ENCODE data around the gene DGKB. TPM values are rescaled to one million over a fixed set of nuclear protein-coding genes. Genes with fewer than 3 reads are reported as not detected.

DGKB gene
- total RNA-seq, 5 donors from 2014 or later (not counting 1 experiment from before 2014, with no cell fraction given) = not detected

DNA sequence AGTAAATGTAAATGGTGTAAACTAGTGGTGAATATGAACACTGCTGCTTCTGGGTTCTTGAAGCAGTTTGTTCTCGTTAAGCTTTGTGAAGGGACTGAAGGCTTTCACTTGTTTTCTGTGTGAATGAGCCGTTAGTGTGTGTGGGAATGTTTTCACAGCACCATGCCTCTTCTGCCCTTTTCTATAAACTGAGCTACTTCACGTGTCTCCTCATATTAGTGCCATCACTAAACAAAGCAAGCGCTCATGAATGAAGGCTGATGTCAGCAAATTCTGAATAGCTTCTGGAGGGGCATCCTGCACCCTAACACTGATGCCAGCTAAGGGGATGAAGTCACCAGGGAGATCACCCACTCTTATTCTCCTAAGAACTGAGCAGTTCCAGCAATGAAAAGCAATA lies 707.5 kb downstream of the DGKB start:
- Histone ChIP-seq H3K4me1 (ENCODE audit: control insufficient read depth in 1 of 2, extremely low read depth in 1 of 2, insufficient read depth in 2 of 2, low read length in 2 of 2) (no peaks in the 10 kb centered on the region), H3K27me3 (replicated peaks in 1 of 2; ENCODE audit: control insufficient read depth in 2 of 2, extremely low read depth in 1 of 2, insufficient read depth in 2 of 2, low read length in 1 of 2) (no peaks in the 10 kb centered on the region), H3K27ac (ENCODE audit: low read length) (no peak overlapping the region), H3K4me3 (ENCODE audit: control insufficient read depth in 1 of 2, extremely low read depth in 1 of 2, low read length in 1 of 2) (no peak overlapping the region), H3K36me3 (ENCODE audit: control insufficient read depth in 2 of 2, extremely low read depth in 1 of 2, insufficient read depth in 1 of 2, low read length in 1 of 2) (no peaks in the 10 kb centered on the region), H3K9me3 (no peaks in the 10 kb centered on the region)
- CTCF ChIA-PET = no interaction called here
- Mint-ChIP-seq H3K4me1 (no peaks in the 10 kb centered on the region), H3K27me3 (no peaks in the 10 kb centered on the region), H3K4me3 (no peak overlapping the region), H3K36me3 (no peaks in the 10 kb centered on the region), H3K9me3 (peaks cover 0 to 6% (median 0%) of the 10 kb centered on the region in 3 donors), H3K27ac (no peak overlapping the region)
- 100% methylated on average over 1 of the region's 4 CpGs for WGBS (ENCODE audit: insufficient coverage)
- no peak for ATAC-seq (replicated peaks in 1 of 4)
- DNase-seq = no peak
- POLR2A ChIA-PET = no interaction called here

DNA sequence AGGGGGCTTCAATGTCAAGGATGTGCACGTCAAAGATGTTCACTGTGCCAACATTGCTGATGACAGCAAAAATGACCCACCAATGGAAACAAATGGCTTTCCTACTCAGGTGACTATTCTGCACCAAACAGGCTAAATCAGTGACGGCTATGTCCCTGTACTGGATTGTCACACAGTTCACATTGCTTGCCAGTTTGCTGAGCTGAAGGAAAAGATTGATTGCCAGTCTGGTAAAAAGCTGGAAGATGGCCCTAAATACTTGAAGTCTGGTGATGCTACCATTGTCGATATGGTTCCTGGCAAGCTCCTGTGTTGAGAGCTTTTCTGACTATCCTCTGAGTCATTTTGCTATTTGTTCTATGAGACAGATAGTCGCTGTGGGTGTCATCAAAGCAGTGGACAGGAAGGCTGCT lies 710.9 kb downstream of the DGKB start:
- ATAC-seq (replicated peaks in 1 of 4) (no peak), DNase-seq (no peak)
- no peaks in the 10 kb centered on the region for H3K27me3 ChIP-seq (replicated peaks in 1 of 2; ENCODE audit: control insufficient read depth in 2 of 2, extremely low read depth in 1 of 2, insufficient read depth in 2 of 2, low read length in 1 of 2)
- no peaks in the 10 kb centered on the region for H3K9me3 ChIP-seq
- no peaks in the 10 kb centered on the region for H3K4me1 ChIP-seq (ENCODE audit: control insufficient read depth in 1 of 2, extremely low read depth in 1 of 2, insufficient read depth in 2 of 2, low read length in 2 of 2)
- Mint-ChIP-seq H3K9me3 (peaks cover 6 to 10% (median 7%) of the 10 kb centered on the region in 3 donors), H3K27ac (no peak overlapping the region), H3K36me3 (no peaks in the 10 kb centered on the region), H3K4me3 (no peak overlapping the region), H3K27me3 (no peaks in the 10 kb centered on the region), H3K4me1 (no peaks in the 10 kb centered on the region)
- H3K36me3 ChIP-seq (ENCODE audit: control insufficient read depth in 2 of 2, extremely low read depth in 1 of 2, insufficient read depth in 1 of 2, low read length in 1 of 2) = no peaks in the 10 kb centered on the region
- ChIA-PET POLR2A (no interaction called here), CTCF (no interaction called here)
- H3K4me3 ChIP-seq (ENCODE audit: control insufficient read depth in 1 of 2, extremely low read depth in 1 of 2, low read length in 1 of 2) = no peak overlapping the region
- 88% methylated on average over 3 of the region's 4 CpGs for WGBS (ENCODE audit: insufficient coverage)
- H3K27ac ChIP-seq (ENCODE audit: low read length) = no peak overlapping the region

DNA sequence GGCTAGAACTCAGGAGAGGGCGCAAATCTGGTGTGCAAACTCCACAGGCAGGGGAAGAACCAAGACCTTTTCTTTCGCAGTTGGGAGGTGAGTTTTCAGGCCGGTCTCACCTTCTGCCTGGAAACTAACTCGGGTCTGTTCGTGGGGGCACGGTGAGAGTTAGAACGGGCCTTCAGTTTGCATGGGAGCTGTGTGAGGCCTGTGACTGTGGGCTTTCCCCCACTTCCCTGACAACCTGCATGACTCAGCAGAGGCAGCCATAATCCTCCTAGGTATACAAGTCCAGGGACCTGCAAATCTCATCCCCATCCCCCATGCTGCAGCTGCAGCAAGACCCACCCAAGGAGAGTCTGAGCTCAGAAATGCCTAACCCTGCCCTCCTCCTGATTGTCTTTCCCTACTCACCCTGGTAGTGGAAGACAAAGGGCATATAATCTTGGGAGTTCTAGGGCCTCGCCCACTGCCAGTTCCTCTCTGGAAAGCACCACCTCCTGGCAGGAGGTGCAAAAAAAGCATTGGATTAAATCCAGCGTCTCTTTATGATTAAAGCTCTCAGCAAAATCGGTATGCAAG lies 718.2 kb downstream of the DGKB start:
- Histone ChIP-seq H3K9me3 (no peaks in the 10 kb centered on the region), H3K4me3 (ENCODE audit: control insufficient read depth in 1 of 2, extremely low read depth in 1 of 2, low read length in 1 of 2) (no peak overlapping the region), H3K36me3 (ENCODE audit: control insufficient read depth in 2 of 2, extremely low read depth in 1 of 2, insufficient read depth in 1 of 2, low read length in 1 of 2) (no peaks in the 10 kb centered on the region), H3K4me1 (ENCODE audit: control insufficient read depth in 1 of 2, extremely low read depth in 1 of 2, insufficient read depth in 2 of 2, low read length in 2 of 2) (no peaks in the 10 kb centered on the region), H3K27ac (ENCODE audit: low read length) (no peak overlapping the region), H3K27me3 (replicated peaks in 1 of 2; ENCODE audit: control insufficient read depth in 2 of 2, extremely low read depth in 1 of 2, insufficient read depth in 2 of 2, low read length in 1 of 2) (peaks cover 0 to 6% of the 10 kb centered on the region in 2 experiments)
- H3K4me3 Mint-ChIP-seq = no peak overlapping the region
- ATAC-seq (replicated peaks in 1 of 4) = no peak
- no peak overlapping the region for H3K27ac Mint-ChIP-seq
- H3K9me3 Mint-ChIP-seq = peaks cover 5 to 14% (median 7%) of the 10 kb centered on the region in 3 donors
- CTCF ChIA-PET = no interaction called here
- no peak for DNase-seq
- no peaks in the 10 kb centered on the region for H3K4me1 Mint-ChIP-seq
- peaks cover 0 to 3% of the 10 kb centered on the region in 2 donors for H3K27me3 Mint-ChIP-seq
- 100% methylated on average over 3 of the region's 10 CpGs for WGBS (ENCODE audit: insufficient coverage)
- POLR2A ChIA-PET = interaction anchor here in 1 of 2 donors (0.5 kb wide), 1 partner anchor 16 kb away, joined by 4 read pairs; no protein-coding TSS in a partner anchor
- no peaks in the 10 kb centered on the region for H3K36me3 Mint-ChIP-seq

DNA sequence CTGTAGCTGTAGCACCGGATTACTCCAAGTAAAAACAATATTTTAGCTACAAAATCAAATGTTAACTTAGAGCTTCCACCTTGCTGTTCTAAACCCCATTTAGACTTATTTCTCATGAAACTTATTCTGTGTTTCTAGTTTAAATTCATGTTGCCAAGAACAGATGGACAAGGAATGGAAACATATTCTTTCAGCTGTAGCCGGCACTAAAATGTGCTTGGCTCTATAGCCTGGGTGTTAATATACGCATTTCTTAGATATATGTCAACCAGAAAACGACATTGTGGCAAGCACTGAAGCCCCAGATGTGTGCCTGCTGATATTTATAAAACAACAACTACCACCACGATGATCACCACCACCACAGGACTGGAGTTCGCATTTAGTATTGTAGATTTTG lies 722.8 kb downstream of the DGKB start:
- H3K27me3 ChIP-seq (replicated peaks in 1 of 2; ENCODE audit: control insufficient read depth in 2 of 2, extremely low read depth in 1 of 2, insufficient read depth in 2 of 2, low read length in 1 of 2) = peaks cover 0 to 6% of the 10 kb centered on the region in 2 experiments
- H3K27ac Mint-ChIP-seq = no peak overlapping the region
- no peaks in the 10 kb centered on the region for H3K4me1 ChIP-seq (ENCODE audit: control insufficient read depth in 1 of 2, extremely low read depth in 1 of 2, insufficient read depth in 2 of 2, low read length in 2 of 2)
- no peaks in the 10 kb centered on the region for H3K9me3 ChIP-seq
- no peaks in the 10 kb centered on the region for H3K9me3 Mint-ChIP-seq
- H3K4me3 Mint-ChIP-seq = no peak overlapping the region
- H3K27ac ChIP-seq (ENCODE audit: low read length) = no peak overlapping the region
- no peaks in the 10 kb centered on the region for H3K4me1 Mint-ChIP-seq
- WGBS (ENCODE audit: insufficient coverage) = 85% methylated on average over 2 of the region's 6 CpGs
- ATAC-seq (replicated peaks in 1 of 4) = no peak
- no peak for DNase-seq
- H3K27me3 Mint-ChIP-seq = peaks cover 0 to 3% of the 10 kb centered on the region in 2 donors
- CTCF ChIA-PET = no interaction called here
- H3K36me3 ChIP-seq (ENCODE audit: control insufficient read depth in 2 of 2, extremely low read depth in 1 of 2, insufficient read depth in 1 of 2, low read length in 1 of 2) = no peaks in the 10 kb centered on the region
- no peak overlapping the region for H3K4me3 ChIP-seq (ENCODE audit: control insufficient read depth in 1 of 2, extremely low read depth in 1 of 2, low read length in 1 of 2)
- H3K36me3 Mint-ChIP-seq = no peaks in the 10 kb centered on the region
- POLR2A ChIA-PET = no interaction called here

DNA sequence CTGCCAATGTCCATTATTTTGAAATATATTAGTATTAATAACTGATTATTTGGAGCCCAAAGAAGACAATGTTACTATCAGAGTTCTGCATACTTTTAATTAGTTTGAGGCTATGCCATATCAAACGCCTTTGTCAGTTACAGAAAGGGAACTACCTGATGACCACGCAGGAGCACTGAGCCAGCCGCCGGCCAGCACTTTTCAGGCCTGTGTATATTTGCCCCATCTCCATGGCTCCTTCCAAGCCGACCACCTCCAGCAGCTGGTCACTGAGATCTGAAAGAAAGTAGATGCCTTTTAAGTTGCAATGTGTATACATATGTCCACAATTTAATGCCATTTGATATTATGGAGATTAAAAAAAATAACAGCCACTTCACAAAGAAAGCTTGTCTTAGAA lies 724.7 kb downstream of the DGKB start:
- H3K4me1 ChIP-seq (ENCODE audit: control insufficient read depth in 1 of 2, extremely low read depth in 1 of 2, insufficient read depth in 2 of 2, low read length in 2 of 2) = no peaks in the 10 kb centered on the region
- Mint-ChIP-seq H3K9me3 (peaks cover 0 to 4% (median 0%) of the 10 kb centered on the region in 3 donors), H3K36me3 (no peaks in the 10 kb centered on the region), H3K27me3 (peaks cover 0 to 3% of the 10 kb centered on the region in 2 donors), H3K27ac (no peak overlapping the region), H3K4me1 (no peaks in the 10 kb centered on the region), H3K4me3 (no peak overlapping the region)
- H3K4me3 ChIP-seq (ENCODE audit: control insufficient read depth in 1 of 2, extremely low read depth in 1 of 2, low read length in 1 of 2) = no peak overlapping the region
- no peaks in the 10 kb centered on the region for H3K9me3 ChIP-seq
- no peak overlapping the region for H3K27ac ChIP-seq (ENCODE audit: low read length)
- DNase-seq (no peak), ATAC-seq (replicated peaks in 1 of 4) (no peak)
- H3K36me3 ChIP-seq (ENCODE audit: control insufficient read depth in 2 of 2, extremely low read depth in 1 of 2, insufficient read depth in 1 of 2, low read length in 1 of 2) = no peaks in the 10 kb centered on the region
- CTCF ChIA-PET = interaction anchor here in 1 of 2 donors (0.7 kb wide), 1 partner anchor 28 kb away, joined by 7 read pairs; no protein-coding TSS in a partner anchor
- WGBS (ENCODE audit: insufficient coverage) = 89% methylated on average over 4 of the region's 5 CpGs
- no peaks in the 10 kb centered on the region for H3K27me3 ChIP-seq (replicated peaks in 1 of 2; ENCODE audit: control insufficient read depth in 2 of 2, extremely low read depth in 1 of 2, insufficient read depth in 2 of 2, low read length in 1 of 2)
- POLR2A ChIA-PET = interaction anchor here (0.6 to 0.7 kb wide), 3 partner anchors 93 to 177 kb away, joined by 9 to 11 read pairs (median 10); no protein-coding TSS in a partner anchor

DNA sequence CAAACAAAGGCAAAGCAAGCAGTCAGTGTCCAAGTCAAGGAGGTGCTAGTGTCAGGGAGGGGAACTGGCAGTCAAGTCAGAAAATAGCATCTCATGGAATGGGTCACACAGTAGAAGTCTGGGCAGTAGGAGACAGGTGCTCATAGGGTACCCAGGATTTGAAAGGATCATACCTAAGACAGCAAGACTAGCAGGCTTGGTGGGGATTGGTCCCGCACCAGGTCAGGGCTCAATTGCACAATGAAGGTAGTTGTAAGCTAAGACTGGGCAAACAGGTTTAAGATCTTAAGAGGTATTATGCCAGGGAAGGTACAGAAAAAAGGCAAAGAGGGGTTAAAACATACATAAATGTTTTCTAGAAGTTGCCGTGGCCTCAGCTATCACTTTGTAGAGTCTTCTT lies 731.7 kb downstream of the DGKB start:
- Histone ChIP-seq H3K4me3 (ENCODE audit: control insufficient read depth in 1 of 2, extremely low read depth in 1 of 2, low read length in 1 of 2) (no peak overlapping the region), H3K27me3 (replicated peaks in 1 of 2; ENCODE audit: control insufficient read depth in 2 of 2, extremely low read depth in 1 of 2, insufficient read depth in 2 of 2, low read length in 1 of 2) (no peaks in the 10 kb centered on the region), H3K4me1 (ENCODE audit: control insufficient read depth in 1 of 2, extremely low read depth in 1 of 2, insufficient read depth in 2 of 2, low read length in 2 of 2) (no peaks in the 10 kb centered on the region), H3K36me3 (ENCODE audit: control insufficient read depth in 2 of 2, extremely low read depth in 1 of 2, insufficient read depth in 1 of 2, low read length in 1 of 2) (no peaks in the 10 kb centered on the region), H3K9me3 (no peaks in the 10 kb centered on the region), H3K27ac (ENCODE audit: low read length) (no peak overlapping the region)
- no peak for ATAC-seq (replicated peaks in 1 of 4)
- Mint-ChIP-seq H3K27me3 (no peaks in the 10 kb centered on the region), H3K36me3 (no peaks in the 10 kb centered on the region), H3K4me1 (no peaks in the 10 kb centered on the region), H3K9me3 (peaks cover 13 to 22% (median 17%) of the 10 kb centered on the region in 3 donors), H3K27ac (no peak overlapping the region), H3K4me3 (no peak overlapping the region)
- no CpG with 5 or more reads among the region's 2 CpGs for WGBS (ENCODE audit: insufficient coverage)
- CTCF ChIA-PET = no interaction called here
- POLR2A ChIA-PET = no interaction called here
- DNase-seq = no peak

DNA sequence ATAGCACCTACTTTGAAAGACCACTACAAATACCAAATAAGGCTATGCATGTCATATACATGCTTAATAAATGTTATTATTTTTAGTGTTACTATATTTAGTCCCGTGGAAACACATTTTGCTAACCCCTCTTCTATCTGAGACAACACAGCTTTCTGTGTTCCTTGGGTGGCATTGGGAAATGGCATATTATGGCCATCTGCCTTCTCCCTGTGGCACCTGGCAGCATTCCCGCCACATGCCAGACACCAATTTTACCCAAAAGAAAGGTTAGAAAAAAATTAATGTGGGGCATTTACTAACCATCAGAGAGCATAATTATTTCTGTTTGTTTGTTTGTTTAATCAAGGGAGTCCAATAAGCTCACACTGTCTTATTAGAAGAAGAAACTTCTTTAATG lies 744.4 kb downstream of the DGKB start:
- Mint-ChIP-seq H3K4me3 (no peak overlapping the region), H3K27ac (no peak overlapping the region), H3K4me1 (no peaks in the 10 kb centered on the region), H3K36me3 (no peaks in the 10 kb centered on the region), H3K27me3 (no peaks in the 10 kb centered on the region), H3K9me3 (peaks cover 0 to 15% (median 0%) of the 10 kb centered on the region in 3 donors)
- CTCF ChIA-PET = no interaction called here
- Histone ChIP-seq H3K4me3 (ENCODE audit: control insufficient read depth in 1 of 2, extremely low read depth in 1 of 2, low read length in 1 of 2) (no peak overlapping the region), H3K27me3 (replicated peaks in 1 of 2; ENCODE audit: control insufficient read depth in 2 of 2, extremely low read depth in 1 of 2, insufficient read depth in 2 of 2, low read length in 1 of 2) (no peaks in the 10 kb centered on the region), H3K9me3 (no peaks in the 10 kb centered on the region), H3K27ac (ENCODE audit: low read length) (no peak overlapping the region), H3K36me3 (ENCODE audit: control insufficient read depth in 2 of 2, extremely low read depth in 1 of 2, insufficient read depth in 1 of 2, low read length in 1 of 2) (no peaks in the 10 kb centered on the region), H3K4me1 (ENCODE audit: control insufficient read depth in 1 of 2, extremely low read depth in 1 of 2, insufficient read depth in 2 of 2, low read length in 2 of 2) (no peaks in the 10 kb centered on the region)
- ATAC-seq (replicated peaks in 1 of 4) (no peak), DNase-seq (no peak)
- WGBS (ENCODE audit: insufficient coverage) = no CpG with 5 or more reads among the region's 2 CpGs
- POLR2A ChIA-PET = no interaction called here
